GM21717 (cell line): ENCODE results near the gene ARHGEF11.

Experiments used
- ATAC-seq: cut with Tn5 transposase; IDR thresholded peaks from one replicate; pipeline ENCODE4 v1.9.1; 2021; ENCODE audit warnings: mild to moderate bottlenecking, moderate library complexity; ENCODE audit not compliant: unreplicated experiment

The ARHGEF11 gene

GRCh38 chr1:156898161-156898566 is 147.4 kb downstream of the ARHGEF11 start:
- ATAC-seq, result no peak

- no peak for ATAC-seq
These were observed 148.3 kb downstream of the ARHGEF11 start for GRCh38 chr1:156897078-156897825.

- no peak for ATAC-seq
These were observed 149.0 kb downstream of the ARHGEF11 start for GRCh38 chr1:156896490-156897033.

- no peak for ATAC-seq
These were observed 149.6 kb downstream of the ARHGEF11 start for GRCh38 chr1:156895927-156896326.

GRCh38 chr1:156895455-156895812 is 150.1 kb downstream of the ARHGEF11 start:
- ATAC-seq, result no peak

- no peak for ATAC-seq
These were observed 150.7 kb downstream of the ARHGEF11 start for GRCh38 chr1:156894711-156895454.

GRCh38 chr1:156894001-156894400 is 151.5 kb downstream of the ARHGEF11 start:
- ATAC-seq, result no peak

- ATAC-seq, result no peak
These were observed 152.2 kb downstream of the ARHGEF11 start, which contains the start of gene PEAR1 for GRCh38 chr1:156893048-156893953. PEAR1 (plus strand) TSS chr1:156893718; CDS start chr1:156903927, 10,209 bp downstream.

GRCh38 chr1:156892190-156893047 is 153.1 kb downstream of the ARHGEF11 start:
- no peak for ATAC-seq

GRCh38 chr1:156889802-156890580 is 155.6 kb downstream of the ARHGEF11 start:
- ATAC-seq, result no peak

GRCh38 chr1:156887734-156888133 is 157.8 kb downstream of the ARHGEF11 start:
- no peak for ATAC-seq

GRCh38 chr1:156887317-156887716 is 158.2 kb downstream of the ARHGEF11 start:
- ATAC-seq, result no peak

GRCh38 chr1:156886583-156887281 is 158.8 kb downstream of the ARHGEF11 start:
- no peak for ATAC-seq

- no peak for ATAC-seq
These were observed 159.6 kb downstream of the ARHGEF11 start for GRCh38 chr1:156885880-156886355.

GRCh38 chr1:156885314-156885713 is 160.2 kb downstream of the ARHGEF11 start:
- no peak for ATAC-seq
